Neural cell (in vitro differentiated cells): ENCODE results near the gene ARSJ. TPM values are rescaled to one million over a fixed set of nuclear protein-coding genes. Genes with fewer than 3 reads are reported as not detected.

Source experiments
- H2AFZ ChIP-seq: fragments of 200-600, 300-800 bp; sonication (generic), shearing (Covaris generic); 2 replicates; pipeline ENCODE4 v1.6.0; 2014; ENCODE audit warnings: low read depth, mild to moderate bottlenecking, antibody characterized with exemption, low read length, moderate library complexity
- H3F3A ChIP-seq: fragments of 200-600 bp; shearing (Covaris generic); 2 replicates; pipeline ENCODE4 v1.6.1; 2016; ENCODE audit warnings: mild to moderate bottlenecking, moderate library complexity, mixed read lengths, antibody characterized with exemption, low read length; ENCODE audit not compliant: insufficient read depth, poor library complexity, severe bottlenecking
- H3K27ac ChIP-seq: fragments of 200-600, 300-800 bp; sonication (generic), shearing (Covaris generic); 2 replicates; pipeline ENCODE4 v1.5.1; 2014; ENCODE audit warnings: mild to moderate bottlenecking, low read length, moderate library complexity
- H3K27me3 ChIP-seq: fragments of 300-800, 200-600 bp; sonication (generic), shearing (Covaris generic); 2 replicates; pipeline ENCODE4 v1.6.0; 2014; ENCODE audit warnings: mild to moderate bottlenecking, low read depth, low read length, moderate library complexity; ENCODE audit not compliant: insufficient read depth
- H3K36me3 ChIP-seq: fragments of 300-800, 200-600 bp; sonication (generic), shearing (Covaris generic); 2 replicates; pipeline ENCODE4 v1.5.1; 2014; ENCODE audit warnings: mild to moderate bottlenecking, antibody characterized with exemption, low read length, moderate library complexity; ENCODE audit not compliant: insufficient read depth
- H3K4me2 ChIP-seq: fragments of 300-800, 200-600 bp; sonication (generic), shearing (Covaris generic); 2 replicates; pipeline ENCODE4 v1.6.0; 2014; ENCODE audit warnings: mild to moderate bottlenecking, low read length
- H3K4me3 ChIP-seq: fragments of 300-800, 200-600 bp; sonication (generic), shearing (Covaris generic); 2 replicates; pipeline ENCODE4 v1.5.1; 2014; ENCODE audit warnings: mild to moderate bottlenecking, low read length, moderate library complexity
- H3K79me2 ChIP-seq: fragments of 200-600 bp; shearing (Covaris generic); replicated peaks from 2 replicates; pipeline ENCODE4 v1.6.0; 2014; ENCODE audit warnings: mild to moderate bottlenecking, low read length, moderate library complexity; ENCODE audit not compliant: insufficient read depth
- H3K9ac ChIP-seq: fragments of 300-800, 200-600 bp; sonication (generic), shearing (Covaris generic); 2 replicates; pipeline ENCODE4 v1.6.1; 2016; ENCODE audit warnings: mild to moderate bottlenecking, low read length, mixed read lengths
- H3K9me2 ChIP-seq: fragments of 200-600 bp; shearing (Covaris generic); 2 replicates; pipeline ENCODE4 v1.6.1; 2016; ENCODE audit warnings: mild to moderate bottlenecking, low read length, mixed read lengths; ENCODE audit not compliant: insufficient read depth
- H3K9me3 ChIP-seq: fragments of 200-600, 300-800 bp; sonication (generic), shearing (Covaris generic); 2 replicates; pipeline ENCODE4 v1.6.1; 2016; ENCODE audit warnings: mild to moderate bottlenecking, mixed run types, low read length, moderate library complexity, mixed read lengths
- H4K20me1 ChIP-seq: fragments of 200-600 bp; shearing (Covaris generic); 2 replicates; pipeline ENCODE4 v1.6.1; 2016; ENCODE audit warnings: mild to moderate bottlenecking, mixed run types; ENCODE audit not compliant: insufficient read depth
- EP300 ChIP-seq: fragments of 450-650 bp; conservative IDR thresholded peaks from 2 replicates; pipeline ENCODE4 v1.6.1; 2014; ENCODE audit warnings: antibody characterized with exemption, mild to moderate bottlenecking, moderate library complexity; ENCODE audit not compliant: poor library complexity, severe bottlenecking
- EZH2 ChIP-seq: fragments of 200-600, 300-800 bp; shearing (Covaris generic), sonication (generic); IDR thresholded peaks from 2 replicates; pipeline ENCODE4 v1.6.1; 2014; ENCODE audit warnings: antibody characterized with exemption, low read length, borderline replicate concordance, mild to moderate bottlenecking; ENCODE audit not compliant: insufficient read depth, poor library complexity, severe bottlenecking
- MXI1 ChIP-seq: fragments of 450-650 bp; conservative IDR thresholded peaks from 2 replicates; pipeline ENCODE4 v1.6.1; 2014; ENCODE audit warnings: antibody characterized with exemption, mild to moderate bottlenecking; ENCODE audit not compliant: poor library complexity, severe bottlenecking
- POLR2AphosphoS5 ChIP-seq: IDR thresholded peaks from 2 replicates; pipeline ENCODE4 v1.6.1; 2012
- RAD21 ChIP-seq: fragments of 450-650 bp; conservative IDR thresholded peaks from 2 replicates; pipeline ENCODE4 v1.6.1; 2014; ENCODE audit warnings: antibody characterized with exemption, mild to moderate bottlenecking, moderate library complexity
- SMC3 ChIP-seq: fragments of 450-650 bp; conservative IDR thresholded peaks from 2 replicates; pipeline ENCODE4 v1.6.1; 2014; ENCODE audit warnings: antibody characterized with exemption, mild to moderate bottlenecking, moderate library complexity; ENCODE audit not compliant: poor library complexity
- TAF1 ChIP-seq: IDR thresholded peaks from 2 replicates; pipeline ENCODE4 v1.6.1; 2012; ENCODE audit warnings: low read depth
- polyA plus RNA-seq: library from polyadenylated mRNA; depleted of rRNA; stranded (reverse); fragments of >200 nt; gene quantifications from 2 replicates; pipeline ENCODE4 v1.2.3, GENCODE V29; 2014
- TF ChIP-seq, protein P1 (sequence below): IDR thresholded peaks from 2 replicates; pipeline ENCODE4 v1.6.1; 2012; ENCODE audit warnings: borderline replicate concordance
- TF ChIP-seq, protein P2 (sequence below): fragments of 450-650 bp; IDR thresholded peaks from 2 replicates; pipeline ENCODE4 v1.5.1; 2014; ENCODE audit warnings: antibody characterized with exemption, mild to moderate bottlenecking, moderate library complexity; ENCODE audit not compliant: poor library complexity, severe bottlenecking

Gene ARSJ
- polyA plus RNA-seq, 1 donor from 2014 or later = 0.10 TPM

DNA sequence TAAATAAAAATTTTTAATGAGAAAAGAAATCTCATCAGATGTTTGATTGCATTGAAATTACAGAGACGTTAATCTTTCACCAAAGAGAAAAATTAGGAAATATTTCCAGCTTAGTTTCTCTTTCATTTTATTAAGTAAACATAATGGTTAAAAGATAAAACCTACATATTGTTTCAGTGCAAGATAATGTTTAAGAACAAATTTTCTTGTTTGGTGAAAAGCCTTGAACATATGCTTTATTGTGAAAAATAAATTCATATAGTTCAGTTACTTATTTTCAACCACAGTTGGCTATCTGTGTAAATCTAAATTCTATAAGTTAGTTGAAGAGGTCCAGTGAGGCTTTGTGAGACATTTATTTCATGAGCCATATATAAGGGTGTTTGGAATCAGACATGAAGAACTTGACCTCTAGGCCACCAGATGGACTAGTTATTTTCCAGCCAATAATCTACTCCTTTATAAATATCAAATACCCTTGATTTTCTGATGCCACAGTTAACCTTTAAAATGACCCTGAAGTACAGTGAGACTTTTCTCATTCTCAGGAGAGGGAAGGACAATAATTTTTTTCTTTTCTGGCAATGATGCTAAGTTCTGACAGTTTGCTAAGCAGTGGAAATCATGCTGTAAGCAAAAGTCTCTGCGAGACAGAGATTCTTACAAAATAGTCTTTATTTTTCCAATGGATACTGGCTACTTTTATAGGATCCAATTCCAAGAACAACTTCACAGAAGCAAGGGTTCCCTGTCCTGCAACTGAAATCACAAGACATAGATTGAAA, 2.5 kb downstream of the ARSJ start:
- no peak overlapping the region for H3K4me3 ChIP-seq
- H3K79me2 ChIP-seq = no peaks in the 10 kb centered on the region
- no peaks in the 10 kb centered on the region for H3F3A ChIP-seq
- no peak overlapping the region for H3K27ac ChIP-seq
- peaks cover 42% of the 10 kb centered on the region for H3K27me3 ChIP-seq
- no peaks in the 10 kb centered on the region for H3K9me3 ChIP-seq
- no peak overlapping the region for H3K4me2 ChIP-seq
- H3K36me3 ChIP-seq = no peaks in the 10 kb centered on the region
- no peaks in the 10 kb centered on the region for H3K9me2 ChIP-seq
- no peak overlapping the region for H3K9ac ChIP-seq
- no peak overlapping the region for H2AFZ ChIP-seq
- TF ChIP-seq MXI1 (no peak), EZH2 (no peak), POLR2AphosphoS5 (no peak), SMC3 (no peak), EP300 (no peak)
- TF ChIP-seq, protein P1, sequence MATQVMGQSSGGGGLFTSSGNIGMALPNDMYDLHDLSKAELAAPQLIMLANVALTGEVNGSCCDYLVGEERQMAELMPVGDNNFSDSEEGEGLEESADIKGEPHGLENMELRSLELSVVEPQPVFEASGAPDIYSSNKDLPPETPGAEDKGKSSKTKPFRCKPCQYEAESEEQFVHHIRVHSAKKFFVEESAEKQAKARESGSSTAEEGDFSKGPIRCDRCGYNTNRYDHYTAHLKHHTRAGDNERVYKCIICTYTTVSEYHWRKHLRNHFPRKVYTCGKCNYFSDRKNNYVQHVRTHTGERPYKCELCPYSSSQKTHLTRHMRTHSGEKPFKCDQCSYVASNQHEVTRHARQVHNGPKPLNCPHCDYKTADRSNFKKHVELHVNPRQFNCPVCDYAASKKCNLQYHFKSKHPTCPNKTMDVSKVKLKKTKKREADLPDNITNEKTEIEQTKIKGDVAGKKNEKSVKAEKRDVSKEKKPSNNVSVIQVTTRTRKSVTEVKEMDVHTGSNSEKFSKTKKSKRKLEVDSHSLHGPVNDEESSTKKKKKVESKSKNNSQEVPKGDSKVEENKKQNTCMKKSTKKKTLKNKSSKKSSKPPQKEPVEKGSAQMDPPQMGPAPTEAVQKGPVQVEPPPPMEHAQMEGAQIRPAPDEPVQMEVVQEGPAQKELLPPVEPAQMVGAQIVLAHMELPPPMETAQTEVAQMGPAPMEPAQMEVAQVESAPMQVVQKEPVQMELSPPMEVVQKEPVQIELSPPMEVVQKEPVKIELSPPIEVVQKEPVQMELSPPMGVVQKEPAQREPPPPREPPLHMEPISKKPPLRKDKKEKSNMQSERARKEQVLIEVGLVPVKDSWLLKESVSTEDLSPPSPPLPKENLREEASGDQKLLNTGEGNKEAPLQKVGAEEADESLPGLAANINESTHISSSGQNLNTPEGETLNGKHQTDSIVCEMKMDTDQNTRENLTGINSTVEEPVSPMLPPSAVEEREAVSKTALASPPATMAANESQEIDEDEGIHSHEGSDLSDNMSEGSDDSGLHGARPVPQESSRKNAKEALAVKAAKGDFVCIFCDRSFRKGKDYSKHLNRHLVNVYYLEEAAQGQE = no peak
- TF ChIP-seq, protein P2, sequence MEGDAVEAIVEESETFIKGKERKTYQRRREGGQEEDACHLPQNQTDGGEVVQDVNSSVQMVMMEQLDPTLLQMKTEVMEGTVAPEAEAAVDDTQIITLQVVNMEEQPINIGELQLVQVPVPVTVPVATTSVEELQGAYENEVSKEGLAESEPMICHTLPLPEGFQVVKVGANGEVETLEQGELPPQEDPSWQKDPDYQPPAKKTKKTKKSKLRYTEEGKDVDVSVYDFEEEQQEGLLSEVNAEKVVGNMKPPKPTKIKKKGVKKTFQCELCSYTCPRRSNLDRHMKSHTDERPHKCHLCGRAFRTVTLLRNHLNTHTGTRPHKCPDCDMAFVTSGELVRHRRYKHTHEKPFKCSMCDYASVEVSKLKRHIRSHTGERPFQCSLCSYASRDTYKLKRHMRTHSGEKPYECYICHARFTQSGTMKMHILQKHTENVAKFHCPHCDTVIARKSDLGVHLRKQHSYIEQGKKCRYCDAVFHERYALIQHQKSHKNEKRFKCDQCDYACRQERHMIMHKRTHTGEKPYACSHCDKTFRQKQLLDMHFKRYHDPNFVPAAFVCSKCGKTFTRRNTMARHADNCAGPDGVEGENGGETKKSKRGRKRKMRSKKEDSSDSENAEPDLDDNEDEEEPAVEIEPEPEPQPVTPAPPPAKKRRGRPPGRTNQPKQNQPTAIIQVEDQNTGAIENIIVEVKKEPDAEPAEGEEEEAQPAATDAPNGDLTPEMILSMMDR = no peak
- H4K20me1 ChIP-seq = no peaks in the 10 kb centered on the region

DNA sequence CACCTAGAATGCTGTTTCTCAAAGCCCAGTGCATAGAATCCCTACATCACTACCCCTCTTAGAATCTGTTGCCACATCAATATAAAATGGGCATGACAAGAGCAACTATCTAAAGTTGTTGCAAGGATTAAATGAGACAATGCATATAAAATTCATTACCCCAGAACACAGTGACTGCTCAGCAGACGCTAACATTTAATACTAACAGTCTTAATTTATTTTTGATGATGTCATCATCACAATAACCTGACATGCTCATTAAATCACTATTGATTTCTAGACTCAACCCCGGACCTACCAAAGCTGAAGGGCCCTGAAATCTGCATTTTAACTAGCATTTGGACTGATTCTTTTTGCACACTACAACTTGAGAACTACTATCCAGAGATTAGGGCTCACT, 3.9 kb downstream of the ARSJ start:
- TF ChIP-seq EP300 (no peak), TAF1 (no peak), EZH2 (no peak)
- no peaks in the 10 kb centered on the region for H3K36me3 ChIP-seq
- H3K4me3 ChIP-seq = no peak overlapping the region
- H3K27me3 ChIP-seq = peaks cover 39% of the 10 kb centered on the region
- no peaks in the 10 kb centered on the region for H3K79me2 ChIP-seq
- no peaks in the 10 kb centered on the region for H3K9me3 ChIP-seq
- no peaks in the 10 kb centered on the region for H3F3A ChIP-seq
- no peak overlapping the region for H3K4me2 ChIP-seq
- H4K20me1 ChIP-seq = no peaks in the 10 kb centered on the region
- no peak overlapping the region for H3K9ac ChIP-seq
- H2AFZ ChIP-seq = no peak overlapping the region
- no peak overlapping the region for H3K27ac ChIP-seq
- H3K9me2 ChIP-seq = no peaks in the 10 kb centered on the region

DNA sequence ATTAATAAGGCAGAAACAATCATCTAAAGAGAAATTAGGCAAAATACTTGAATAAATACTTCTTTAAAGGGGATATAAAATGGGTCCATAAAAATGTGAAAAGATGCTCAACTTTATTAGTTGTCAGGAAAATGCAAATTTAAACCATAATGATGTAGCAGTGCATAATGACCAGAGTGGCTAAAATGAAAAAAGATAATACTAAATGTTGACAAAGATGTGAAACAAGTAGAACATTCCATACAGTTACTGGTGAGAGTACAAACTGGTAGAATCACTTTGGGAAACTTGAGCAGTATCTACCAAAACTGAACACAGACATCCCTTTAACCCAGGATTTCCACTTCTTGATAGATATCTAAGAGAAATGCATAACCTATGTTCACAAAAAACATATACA, 5.0 kb downstream of the ARSJ start:
- Histone ChIP-seq H3K79me2 (no peaks in the 10 kb centered on the region), H3K36me3 (no peaks in the 10 kb centered on the region), H3K9me3 (no peaks in the 10 kb centered on the region), H3K4me3 (no peak overlapping the region), H3K9ac (no peak overlapping the region), H3K27ac (no peak overlapping the region), H3K4me2 (no peak overlapping the region), H4K20me1 (no peaks in the 10 kb centered on the region), H2AFZ (no peak overlapping the region), H3K9me2 (no peaks in the 10 kb centered on the region), H3K27me3 (peaks cover 27% of the 10 kb centered on the region), H3F3A (no peaks in the 10 kb centered on the region)
- TF ChIP-seq, protein P1 = no peak
- no peak for TF ChIP-seq RAD21
- TF ChIP-seq SMC3 = no peak
- no peak for TF ChIP-seq EZH2
- TF ChIP-seq EP300 = no peak
